Ascending aorta (tissue), 2 donors: ENCODE results near the gene TMEM132A. TPM values are rescaled to one million over a fixed set of nuclear protein-coding genes. Genes with fewer than 3 reads are reported as not detected.
A peak's percentile ranks its signal among the peaks of the same experiment; 100 is the strongest.

Experiments
- DNase-seq, 2 donors: peaks; one replicate each; pipeline ENCODE4 v3.0.0-alpha.2; 2019; ENCODE audit warnings: low spot score in 2 of 2
- H3K27ac ChIP-seq, 2 donors: fragments of 200-600 bp; sonication (generic); one replicate each; pipeline ENCODE4 v1.5.1; 2016 to 2017; ENCODE audit warnings: mild to moderate bottlenecking in 1 of 2
- H3K27me3 ChIP-seq: fragments of 200-600 bp; sonication (generic); one replicate; pipeline ENCODE4 v1.5.1; 2017
- H3K36me3 ChIP-seq, 2 donors: fragments of 200-600 bp; sonication (generic); one replicate each; pipeline ENCODE4 v1.5.1; 2016
- H3K4me1 ChIP-seq, 2 donors: fragments of 200-600 bp; sonication (generic); one replicate each; pipeline ENCODE4 v1.5.1; 2016 to 2017; ENCODE audit warnings: mild to moderate bottlenecking in 1 of 2
- H3K4me3 ChIP-seq, 2 donors: fragments of 200-600 bp; sonication (generic); one replicate each; pipeline ENCODE4 v1.5.1; 2016 to 2017; ENCODE audit warnings: mild to moderate bottlenecking in 1 of 2
- H3K9me3 ChIP-seq, 2 donors: fragments of 200-600 bp; sonication (generic); one replicate each; pipeline ENCODE4 v1.5.1; 2016
- CTCF ChIP-seq, 3 experiments: fragments of 200-600 bp in 2 of 3; fragments of 450-650 bp in 1 of 3; sonication (generic) in 2 of 3; IDR thresholded peaks; one replicate each; pipeline ENCODE4 v1.5.1; 2016 to 2019; ENCODE audit warnings: antibody characterized with exemption in 3 of 3, mild to moderate bottlenecking in 1 of 3, moderate library complexity in 1 of 3
- intact Hi-C: fragments of 100-400 bp; cut with DNase I; formaldehyde crosslinking; loops from one replicate; pipeline ENCODE4 v1.15.1; 2023
- total RNA-seq: library from RNA; depleted of rRNA; stranded (reverse); fragments of >200 nt; gene quantifications from one replicate; pipeline ENCODE4 v1.1.0, GENCODE V29; 2016

The TMEM132A gene
- total RNA-seq, 1 donor from 2014 or later = 18.9 TPM

GRCh38 chr11:60912223-60912850 is 11.9 kb upstream of the TMEM132A start:
- Histone ChIP-seq H3K27ac (peak overlapping the region; percentile 89 to 97), H3K27me3 (no peaks in the 10 kb centered on the region), H3K4me3 (no peak overlapping the region), H3K4me1 (peaks cover 0 to 24% of the 10 kb centered on the region in 2 donors), H3K9me3 (no peaks in the 10 kb centered on the region), H3K36me3 (no peaks in the 10 kb centered on the region)
- intact Hi-C loops = no loop called here
- TF ChIP-seq CTCF (IDR thresholded peaks at IDR 0.05) = no peak
- DNase-seq = no peak

- no peaks in the 10 kb centered on the region for H3K36me3 ChIP-seq
- no peak for TF ChIP-seq CTCF (IDR thresholded peaks at IDR 0.05)
- peaks cover 0 to 24% of the 10 kb centered on the region in 2 donors for H3K4me1 ChIP-seq
- peak overlapping the region; percentile 70 to 96 for H3K4me3 ChIP-seq
- intact Hi-C loops = no loop called here
- H3K27me3 ChIP-seq = no peaks in the 10 kb centered on the region
- peak overlapping the region; percentile 89 to 97 for H3K27ac ChIP-seq
- no peak for DNase-seq
- no peaks in the 10 kb centered on the region for H3K9me3 ChIP-seq
Measured at GRCh38 chr11:60912851-60913528, 11.3 kb upstream of the TMEM132A start.

DNA sequence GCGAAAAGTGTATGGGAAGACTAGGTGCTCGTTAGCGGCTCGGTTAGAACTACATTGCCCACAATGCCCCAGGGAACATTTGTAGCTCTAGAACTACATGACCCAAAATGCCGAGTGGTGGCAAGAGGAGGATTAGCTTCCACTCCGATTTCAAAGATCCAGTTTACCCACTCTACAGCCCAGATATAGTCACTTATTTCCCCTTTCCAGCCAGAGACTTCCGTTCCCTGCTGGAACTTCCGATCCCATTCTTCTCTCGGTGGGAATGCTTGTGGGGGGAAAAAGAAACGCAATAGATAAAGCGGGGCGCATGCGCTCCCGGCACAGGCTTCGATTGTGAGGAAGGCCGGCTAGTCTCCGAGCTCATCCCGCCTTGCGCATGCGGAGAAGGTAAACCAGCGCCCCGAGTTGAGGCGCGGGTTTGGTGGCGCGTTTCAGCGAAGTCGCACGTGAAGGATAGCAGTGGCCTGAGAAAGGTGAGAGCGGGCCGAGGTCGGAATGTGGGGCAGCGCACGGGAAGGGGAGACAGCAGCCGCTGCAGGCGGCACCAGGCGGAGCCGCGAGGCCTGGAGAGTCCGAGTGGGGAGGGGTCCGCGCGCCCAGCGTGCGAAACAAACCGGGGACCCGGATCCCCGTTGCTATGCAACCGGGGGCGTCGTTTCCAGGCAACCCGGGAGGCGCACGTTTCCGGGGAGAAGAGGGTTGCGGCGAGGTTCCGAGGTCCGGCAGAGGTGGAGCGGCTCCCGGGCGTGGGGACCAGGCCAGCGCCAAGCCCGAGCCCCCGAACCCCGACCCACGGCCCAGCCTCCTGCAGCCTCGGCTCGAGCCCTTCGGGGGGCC is 10.2 kb upstream of the TMEM132A start, which contains the start of gene TMEM109:
Gene TMEM109, plus strand, starts transcription at position 366 of the 840 bp plus-strand sequence. CDS start 5,536 bp downstream, outside the sequence.
- H3K36me3 ChIP-seq = no peaks in the 10 kb centered on the region
- no peaks in the 10 kb centered on the region for H3K9me3 ChIP-seq
- H3K27ac ChIP-seq = peak within 1 kb of the TSS; percentile 89 to 97
- no peaks in the 10 kb centered on the region for H3K27me3 ChIP-seq
- DNase-seq = peak; percentile 53 to 92
- peak within 1 kb of the TSS; percentile 70 to 96 for H3K4me3 ChIP-seq
- peak in 2 of 3 experiments; percentile 14 to 24 for TF ChIP-seq CTCF (IDR thresholded peaks at IDR 0.05)
- H3K4me1 ChIP-seq = peaks cover 0 to 26% of the 10 kb centered on the region in 2 donors
- intact Hi-C loops = no loop called here

GRCh38 chr11:60914633-60915247 is 9.5 kb upstream of the TMEM132A start:
- no peaks in the 10 kb centered on the region for H3K9me3 ChIP-seq
- TF ChIP-seq CTCF (IDR thresholded peaks at IDR 0.05) = no peak
- peak overlapping the region; percentile 70 to 96 for H3K4me3 ChIP-seq
- H3K27ac ChIP-seq = peak overlapping the region; percentile 89 to 97
- peaks cover 0 to 28% of the 10 kb centered on the region in 2 donors for H3K4me1 ChIP-seq
- no peak for DNase-seq
- intact Hi-C loops = loop anchor here (5.0 kb wide), 2 partner anchors 38 to 213 kb away; partner anchors contain the start of gene SLC15A3
- peaks cover 2 to 3% of the 10 kb centered on the region in 2 donors for H3K36me3 ChIP-seq
- H3K27me3 ChIP-seq = no peaks in the 10 kb centered on the region
